ENCODE data around the gene TGFB1I1. TPM values are rescaled to one million over a fixed set of nuclear protein-coding genes. Genes with fewer than 3 reads are reported as not detected.

The TGFB1I1 gene
- total RNA-seq, 1 donor from 2014 or later, result 66.3 TPM

Other genes starting within 250 kb of the TGFB1I1 start
- gene ITGAM, start 212.2 kb upstream of the TGFB1I1 start, total RNA-seq, result 26.2 TPM
- gene ITGAX, start 117.0 kb upstream of the TGFB1I1 start, total RNA-seq, result 41.1 TPM
- 0.89 TPM for gene ITGAD, start 78.8 kb upstream of the TGFB1I1 start, total RNA-seq
- gene COX6A2, start 43.8 kb upstream of the TGFB1I1 start, total RNA-seq, result not detected
- gene ZNF843, start 29.4 kb upstream of the TGFB1I1 start, total RNA-seq, result 1.5 TPM
- 10.0 TPM for gene ARMC5, start 12.7 kb upstream of the TGFB1I1 start, total RNA-seq
- gene SLC5A2, start 11.0 kb downstream of the TGFB1I1 start, total RNA-seq, result not detected
- gene RUSF1, start 36.2 kb downstream of the TGFB1I1 start, total RNA-seq, result 59.9 TPM
- 17.7 TPM for gene AHSP, start 55.7 kb downstream of the TGFB1I1 start, total RNA-seq

Measured in sciatic nerve (tissue), 1 donor.